Tibial nerve (tissue), 4 donors: Measurements from ENCODE around the gene NABP2.

Experiments
- EP300 ChIP-seq, 2 donors: sonication (generic); formaldehyde crosslinking; IDR thresholded peaks; one replicate each; pipeline ENCODE4 v1.6.1; 2017; ENCODE audit warnings: antibody characterized with exemption in 2 of 2, mild to moderate bottlenecking in 1 of 2
- POLR2A ChIP-seq, 2 donors: fragments of 450-650 bp; IDR thresholded peaks; one replicate each; pipeline ENCODE4 v1.6.1; 2017; ENCODE audit warnings: antibody characterized with exemption in 2 of 2, mild to moderate bottlenecking in 2 of 2, moderate library complexity in 2 of 2
- TF ChIP-seq, protein P1 (sequence below), 5 experiments: fragments of 200-600 bp in 3 of 5; fragments of 450-650 bp in 2 of 5; sonication (generic) in 3 of 5; IDR thresholded peaks; one replicate each; pipeline ENCODE4 v1.5.1; 2016 to 2019; ENCODE audit warnings: antibody characterized with exemption in 5 of 5, mild to moderate bottlenecking in 3 of 5, moderate library complexity in 2 of 5

DNA sequence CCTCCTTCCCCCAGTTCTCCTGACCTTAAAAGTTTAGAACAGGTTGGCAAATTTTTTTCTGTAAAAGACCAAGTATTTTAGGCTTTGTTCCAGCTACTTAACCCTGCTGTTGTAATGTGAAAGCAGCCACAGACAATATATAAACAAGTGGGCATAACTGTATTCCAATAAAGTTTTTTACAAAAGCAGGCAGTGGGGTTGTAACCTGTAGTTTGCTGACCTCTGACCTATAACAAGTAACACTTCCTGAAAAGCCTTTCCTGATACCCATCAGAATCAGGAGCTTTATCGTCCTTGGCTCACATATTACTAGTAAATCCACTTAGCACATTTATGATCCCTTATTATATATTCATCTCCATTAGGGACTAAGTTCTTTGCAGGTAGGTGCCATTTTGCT lies 21.8 kb upstream of the NABP2 start:
- TF ChIP-seq, protein P1, sequence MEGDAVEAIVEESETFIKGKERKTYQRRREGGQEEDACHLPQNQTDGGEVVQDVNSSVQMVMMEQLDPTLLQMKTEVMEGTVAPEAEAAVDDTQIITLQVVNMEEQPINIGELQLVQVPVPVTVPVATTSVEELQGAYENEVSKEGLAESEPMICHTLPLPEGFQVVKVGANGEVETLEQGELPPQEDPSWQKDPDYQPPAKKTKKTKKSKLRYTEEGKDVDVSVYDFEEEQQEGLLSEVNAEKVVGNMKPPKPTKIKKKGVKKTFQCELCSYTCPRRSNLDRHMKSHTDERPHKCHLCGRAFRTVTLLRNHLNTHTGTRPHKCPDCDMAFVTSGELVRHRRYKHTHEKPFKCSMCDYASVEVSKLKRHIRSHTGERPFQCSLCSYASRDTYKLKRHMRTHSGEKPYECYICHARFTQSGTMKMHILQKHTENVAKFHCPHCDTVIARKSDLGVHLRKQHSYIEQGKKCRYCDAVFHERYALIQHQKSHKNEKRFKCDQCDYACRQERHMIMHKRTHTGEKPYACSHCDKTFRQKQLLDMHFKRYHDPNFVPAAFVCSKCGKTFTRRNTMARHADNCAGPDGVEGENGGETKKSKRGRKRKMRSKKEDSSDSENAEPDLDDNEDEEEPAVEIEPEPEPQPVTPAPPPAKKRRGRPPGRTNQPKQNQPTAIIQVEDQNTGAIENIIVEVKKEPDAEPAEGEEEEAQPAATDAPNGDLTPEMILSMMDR (IDR thresholded peaks at IDR 0.05) = no peak
- no peak for TF ChIP-seq EP300 (IDR thresholded peaks at IDR 0.05)
- TF ChIP-seq POLR2A (IDR thresholded peaks at IDR 0.05) = no peak
